ENCODE data around the gene MEGF6.

MEGF6 gene

DNA sequence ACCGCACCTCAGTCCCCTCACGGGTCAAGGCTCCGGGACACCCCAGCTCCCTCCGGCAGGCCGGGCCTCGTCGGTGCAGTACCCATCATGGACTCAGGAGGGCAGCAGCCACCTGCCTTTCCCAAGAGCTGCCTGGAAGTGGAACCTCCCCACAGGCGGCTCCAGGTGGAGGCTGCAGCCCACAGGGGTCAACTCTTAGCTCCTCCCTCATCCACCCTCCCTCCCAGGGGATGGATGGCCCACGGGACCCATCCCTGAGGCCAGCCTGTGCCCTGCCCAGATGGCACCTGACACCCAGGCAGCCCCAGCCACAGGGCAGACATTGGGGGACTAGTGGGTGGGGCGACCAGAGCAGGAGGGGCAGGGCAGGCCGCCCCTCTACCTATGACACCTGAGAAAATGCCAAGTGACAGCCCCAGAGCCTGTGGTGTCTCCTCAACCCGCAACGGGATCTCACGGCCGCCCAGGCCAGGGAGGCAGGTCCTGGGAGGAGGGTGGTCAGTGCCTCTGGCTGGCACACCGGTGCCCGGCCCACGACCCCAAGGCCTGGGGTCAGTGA, 158.0 kb downstream of the MEGF6 start:
- peak; percentile 52 to 64 (median 61) for DNase-seq (ENCODE audit: low read depth in 2 of 3, low spot score in 2 of 3)

- no peak for DNase-seq (ENCODE audit: low read depth in 2 of 3, low spot score in 2 of 3)
These were observed 158.5 kb downstream of the MEGF6 start for GRCh38 chr1:3452866-3453175.

DNA sequence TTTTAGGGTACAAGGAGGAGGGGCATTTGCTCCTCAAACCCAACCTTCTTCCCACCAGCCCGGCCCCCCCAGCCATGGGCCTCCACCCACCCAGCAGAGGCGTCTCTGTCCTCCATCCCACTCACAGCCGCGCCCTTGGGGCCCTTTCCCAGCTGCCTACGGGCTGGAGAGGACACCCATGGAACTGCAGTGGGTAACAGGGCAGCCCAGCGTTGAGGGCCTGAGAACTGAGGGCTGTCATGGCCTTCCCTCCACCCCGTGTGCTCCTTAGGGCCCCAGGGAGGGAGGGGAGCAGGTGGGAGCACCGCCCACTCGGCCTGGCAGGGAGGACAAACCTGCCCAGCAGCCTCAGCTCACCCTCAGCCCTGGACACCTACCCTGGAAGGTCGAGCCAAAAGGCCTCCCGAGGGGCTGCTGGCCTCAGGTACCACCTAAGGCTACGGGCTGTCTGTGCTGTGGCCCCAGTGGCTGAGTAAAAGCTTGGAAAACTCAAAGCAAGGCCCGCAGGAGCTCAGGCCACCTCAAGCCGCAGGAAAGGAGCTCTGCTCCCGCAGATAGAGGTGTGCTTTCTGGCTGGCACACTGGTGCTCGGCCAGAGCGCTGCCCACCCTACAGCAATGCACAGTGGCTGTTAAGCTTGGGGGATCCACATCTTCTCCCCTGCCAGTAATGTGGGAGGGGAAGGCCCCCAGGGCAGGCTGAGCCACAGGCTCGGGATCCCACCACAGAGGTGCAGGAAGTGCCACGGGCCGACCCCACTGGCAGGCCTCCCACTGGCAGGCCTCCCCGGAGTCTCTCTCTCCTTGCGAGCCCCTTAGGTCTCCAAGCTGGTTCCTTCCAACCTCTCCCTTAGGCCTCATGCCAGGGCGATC, 159.1 kb downstream of the MEGF6 start:
- no peak for DNase-seq (ENCODE audit: low read depth in 2 of 3, low spot score in 2 of 3)

- DNase-seq (ENCODE audit: low read depth in 2 of 3, low spot score in 2 of 3) = no peak
These were observed 160.3 kb downstream of the MEGF6 start for GRCh38 chr1:3450983-3451382.

GRCh38 chr1:3450202-3450863, 161.0 kb downstream of the MEGF6 start:
- DNase-seq (ENCODE audit: low read depth in 2 of 3, low spot score in 2 of 3) = no peak

DNA sequence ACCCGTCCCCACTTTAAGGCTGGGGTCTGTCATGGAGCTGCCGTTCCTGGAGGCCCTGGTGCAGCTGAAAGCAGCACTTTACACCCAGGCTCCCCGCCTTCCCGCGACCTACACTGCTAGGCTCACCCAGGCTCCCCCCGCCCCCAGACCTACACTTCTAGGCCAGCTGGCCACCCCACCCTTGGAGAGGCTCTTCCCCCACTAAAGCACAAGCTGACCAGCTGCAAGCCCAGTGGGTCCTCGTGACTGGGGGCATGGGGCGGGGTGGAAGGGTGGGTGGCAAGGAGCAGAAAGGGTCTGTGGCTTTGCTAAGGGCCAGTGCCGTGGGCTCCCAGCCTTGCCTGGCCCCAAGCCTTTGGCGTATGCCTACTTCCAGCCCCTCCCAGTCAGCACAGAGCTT, 166.6 kb downstream of the MEGF6 start:
- no peak for DNase-seq (ENCODE audit: low read depth in 2 of 3, low spot score in 2 of 3)

- DNase-seq (ENCODE audit: low read depth in 2 of 3, low spot score in 2 of 3) = no peak
These were observed 167.0 kb downstream of the MEGF6 start for GRCh38 chr1:3444298-3444697.

GRCh38 chr1:3443807-3444206, 167.5 kb downstream of the MEGF6 start:
- no peak for DNase-seq (ENCODE audit: low read depth in 2 of 3, low spot score in 2 of 3)

DNA sequence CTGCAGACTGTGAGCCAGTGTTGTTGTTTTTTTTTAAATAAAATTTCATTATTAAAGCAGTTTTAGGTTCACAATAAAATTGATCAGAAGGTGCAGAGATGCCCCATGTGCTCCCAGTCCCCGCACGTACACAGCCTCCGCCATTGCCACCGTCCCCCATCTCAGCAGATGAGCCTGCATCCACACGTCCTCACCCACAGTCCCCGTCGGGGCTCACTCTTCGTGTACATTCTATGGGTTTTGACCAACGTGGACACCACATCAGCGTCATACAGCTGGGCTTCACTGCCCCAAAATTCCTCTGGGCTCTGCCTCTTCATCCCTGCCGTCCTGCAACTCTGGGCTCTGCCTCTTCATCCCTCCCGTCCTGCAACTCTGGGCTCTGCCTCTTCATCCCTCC, 168.4 kb downstream of the MEGF6 start:
- DNase-seq (ENCODE audit: low read depth in 2 of 3, low spot score in 2 of 3) = no peak

DNA sequence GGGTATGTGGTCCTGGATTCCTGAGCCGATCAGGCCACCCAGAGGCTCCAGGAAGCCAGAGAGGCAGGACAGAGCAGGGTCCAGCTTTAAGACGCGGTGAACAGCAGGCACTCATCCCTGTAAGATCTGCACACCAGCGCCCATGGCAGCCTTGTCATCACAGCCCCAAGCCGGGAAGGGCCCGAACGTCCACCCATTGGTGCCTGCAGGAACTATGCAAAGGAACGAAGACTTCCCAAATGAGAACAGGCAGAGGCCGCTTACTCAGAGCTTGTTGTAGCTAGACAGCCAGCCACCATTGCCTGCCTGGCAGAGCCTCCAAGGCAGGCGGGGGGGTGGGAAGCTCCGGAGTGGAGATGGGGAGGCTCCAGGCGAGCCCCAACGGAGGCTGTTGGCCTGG, 169.0 kb downstream of the MEGF6 start:
- DNase-seq (ENCODE audit: low read depth in 2 of 3, low spot score in 2 of 3) = no peak

DNA sequence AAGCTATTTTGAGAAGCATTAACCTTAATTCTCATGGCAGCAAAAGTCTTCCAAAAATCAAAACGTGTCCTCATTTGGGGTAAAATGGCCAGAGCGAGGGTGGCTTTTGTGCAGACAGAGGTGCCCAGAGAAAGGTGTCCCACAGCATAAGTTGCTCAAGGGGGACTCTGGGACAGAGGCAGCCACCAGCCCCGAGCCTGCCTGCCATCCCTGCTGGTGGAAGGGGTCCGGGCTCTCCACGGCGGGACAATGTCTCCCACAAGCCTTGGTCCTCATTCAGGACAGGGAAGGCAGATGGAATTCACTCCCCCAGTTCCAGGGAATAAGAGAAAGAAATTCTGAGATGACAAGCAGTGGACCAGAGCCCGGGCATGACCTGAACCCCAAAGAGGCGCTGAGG, 169.4 kb downstream of the MEGF6 start:
- DNase-seq (ENCODE audit: low read depth in 2 of 3, low spot score in 2 of 3) = no peak

- no peak for DNase-seq (ENCODE audit: low read depth in 2 of 3, low spot score in 2 of 3)
These were observed 169.9 kb downstream of the MEGF6 start for GRCh38 chr1:3441410-3441847.

DNA sequence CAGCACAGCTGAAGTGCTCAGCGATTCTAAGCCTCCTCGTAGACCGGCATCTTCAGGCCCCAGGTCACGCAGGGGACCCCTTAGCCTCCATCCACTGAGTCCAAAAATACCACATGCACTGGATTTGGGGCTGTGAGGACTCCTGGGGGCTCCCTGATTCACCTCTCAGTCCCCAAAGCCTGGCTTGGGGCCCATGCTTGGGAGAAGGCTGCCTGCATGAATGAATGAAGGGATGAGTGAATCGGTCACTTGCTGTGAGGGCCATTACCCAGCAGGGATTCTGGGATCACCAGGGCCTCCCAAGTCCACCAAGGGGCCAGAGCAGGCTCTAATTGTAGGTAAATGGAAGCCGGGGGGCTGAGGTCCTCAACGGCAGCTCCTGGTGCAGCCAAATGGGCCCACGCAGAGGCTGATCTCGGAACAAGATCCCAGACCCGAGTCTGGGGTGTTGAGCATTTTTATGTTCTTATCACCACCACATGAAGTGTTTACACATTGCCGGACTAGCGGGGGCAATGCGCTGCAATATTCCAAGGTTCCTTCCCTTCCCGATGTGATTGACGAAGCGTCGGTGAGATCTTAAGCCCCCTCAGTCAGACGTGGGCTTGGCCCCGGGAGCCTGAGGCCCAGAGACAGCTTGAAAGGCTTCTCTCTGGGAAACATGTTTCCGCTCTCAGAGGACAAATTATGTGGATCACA, 170.4 kb downstream of the MEGF6 start:
- DNase-seq (ENCODE audit: low read depth in 2 of 3, low spot score in 2 of 3) = no peak

GRCh38 chr1:3440300-3440681, 171.0 kb downstream of the MEGF6 start:
- DNase-seq (ENCODE audit: low read depth in 2 of 3, low spot score in 2 of 3) = no peak
